Lower lobe of right lung (tissue), 2 donors: ENCODE measurements around the gene BSPH1. TPM values are rescaled to one million over a fixed set of nuclear protein-coding genes. Genes with fewer than 3 reads are reported as not detected.

Experiments used
- ATAC-seq, 2 donors: fragments of 200-7000 bp; cut with Tn5 transposase; one replicate each; pipeline ENCODE4 v1.9.1; 2020 to 2022; ENCODE audit warnings: mild to moderate bottlenecking in 2 of 2, moderate library complexity in 2 of 2
- DNase-seq: peaks from one replicate; pipeline ENCODE4 v3.0.0-alpha.2; 2020
- H3K27ac ChIP-seq: fragments of 200-600 bp; one replicate; pipeline ENCODE4 v1.8.0; 2022
- H3K27me3 ChIP-seq: fragments of 200-600 bp; one replicate; pipeline ENCODE4 v1.8.0; 2022; ENCODE audit warnings: low read depth
- H3K36me3 ChIP-seq: fragments of 200-600 bp; one replicate; pipeline ENCODE4 v1.8.0; 2022; ENCODE audit warnings: mild to moderate bottlenecking
- H3K4me1 ChIP-seq: fragments of 200-600 bp; one replicate; pipeline ENCODE4 v1.8.0; 2022
- H3K4me3 ChIP-seq: fragments of 200-600 bp; one replicate; pipeline ENCODE4 v1.8.0; 2022; ENCODE audit warnings: mild to moderate bottlenecking
- H3K9me3 ChIP-seq: fragments of 200-600 bp; one replicate; pipeline ENCODE4 v1.8.0; 2022
- CTCF ChIP-seq: fragments of 200-600 bp; IDR thresholded peaks from one replicate; pipeline ENCODE4 v1.8.0; 2022; ENCODE audit warnings: antibody characterized with exemption, mild to moderate bottlenecking
- intact Hi-C: fragments of 100-400 bp; cut with DNase I; formaldehyde crosslinking; loops from one replicate; pipeline ENCODE4 v1.11.0; 2022
- total RNA-seq: library from RNA; stranded (reverse); fragmentation: NEBNext Ultra II Directional; extraction: Animal tissue kit (Norgen Biotek cat#: 25700); gene quantifications from one replicate; pipeline ENCODE4 v1.2.1, GENCODE V29; 2021
- donor health status: DM: no; HTN: yes; CAD: no; lungs with severe emphysema.

The BSPH1 gene
- total RNA-seq, 1 donor from 2014 or later = not detected

- Histone ChIP-seq H3K4me3 (no peak overlapping the region), H3K36me3 (no peaks in the 10 kb centered on the region), H3K27ac (no peak overlapping the region), H3K27me3 (peaks cover 19% of the 10 kb centered on the region), H3K9me3 (no peaks in the 10 kb centered on the region), H3K4me1 (no peaks in the 10 kb centered on the region)
- intact Hi-C loops = no loop called here
- no peak for DNase-seq
- TF ChIP-seq CTCF = no peak
- ATAC-seq = no peak
Measured at GRCh38 chr19:48004236-48004635, 12.3 kb upstream of the BSPH1 start.

GRCh38 chr19:48000846-48001245, 8.9 kb upstream of the BSPH1 start:
- TF ChIP-seq CTCF = no peak
- intact Hi-C loops = no loop called here
- H3K4me1 ChIP-seq = no peaks in the 10 kb centered on the region
- H3K4me3 ChIP-seq = no peak overlapping the region
- H3K27ac ChIP-seq = no peak overlapping the region
- ATAC-seq (no peak), DNase-seq (no peak)
- H3K36me3 ChIP-seq = no peaks in the 10 kb centered on the region
- peaks cover 11% of the 10 kb centered on the region for H3K27me3 ChIP-seq
- H3K9me3 ChIP-seq = no peaks in the 10 kb centered on the region

GRCh38 chr19:47998800-47999199, 6.8 kb upstream of the BSPH1 start:
- DNase-seq (no peak), ATAC-seq (no peak)
- Histone ChIP-seq H3K36me3 (no peaks in the 10 kb centered on the region), H3K4me3 (no peak overlapping the region), H3K9me3 (no peaks in the 10 kb centered on the region), H3K27ac (no peak overlapping the region), H3K27me3 (peaks cover 6% of the 10 kb centered on the region), H3K4me1 (no peaks in the 10 kb centered on the region)
- intact Hi-C loops = no loop called here
- TF ChIP-seq CTCF = no peak

GRCh38 chr19:47996230-47996727, 4.3 kb upstream of the BSPH1 start:
- no peaks in the 10 kb centered on the region for H3K9me3 ChIP-seq
- no peak overlapping the region for H3K4me3 ChIP-seq
- no peak for TF ChIP-seq CTCF
- H3K36me3 ChIP-seq = no peaks in the 10 kb centered on the region
- no peak for DNase-seq
- no peak for ATAC-seq
- intact Hi-C loops = no loop called here
- H3K4me1 ChIP-seq = no peaks in the 10 kb centered on the region
- H3K27me3 ChIP-seq = peaks cover 7% of the 10 kb centered on the region
- no peak overlapping the region for H3K27ac ChIP-seq

GRCh38 chr19:47994209-47994802, 2.3 kb upstream of the BSPH1 start, which contains the start of gene ELSPBP1:
Gene ELSPBP1 (plus strand): TSS chr19:47994632. CDS start chr19:48008668, 14,036 bp downstream.
- Histone ChIP-seq H3K4me3 (no peak within 1 kb of the TSS), H3K9me3 (no peaks in the 10 kb centered on the region), H3K27me3 (peaks cover 14% of the 10 kb centered on the region), H3K36me3 (no peaks in the 10 kb centered on the region), H3K4me1 (no peaks in the 10 kb centered on the region), H3K27ac (no peak within 1 kb of the TSS)
- no peak for DNase-seq
- no peak for ATAC-seq
- intact Hi-C loops = no loop called here
- TF ChIP-seq CTCF = no peak
